H9 (cell line): ENCODE data around the gene FAT1. TPM values are rescaled to one million over a fixed set of nuclear protein-coding genes. Genes with fewer than 3 reads are reported as not detected.

Experiments used
- DNase-seq: peaks from one replicate; pipeline ENCODE4 v3.0.0-alpha.2; 2017
- H2AFZ ChIP-seq: one replicate; pipeline ENCODE4 v1.6.1; 2013; ENCODE audit warnings: mild to moderate bottlenecking, low read length, control low read depth, moderate library complexity
- H2AK5ac ChIP-seq: 2 replicates; pipeline ENCODE4 v1.6.1; 2013; ENCODE audit warnings: low read length, control low read depth, mixed read lengths; ENCODE audit not compliant: insufficient read length
- H2BK120ac ChIP-seq: one replicate; pipeline ENCODE4 v1.6.1; 2013; ENCODE audit warnings: low read depth, mild to moderate bottlenecking, low read length, control low read depth, inconsistent platforms; ENCODE audit not compliant: poor library complexity, severe bottlenecking
- H2BK12ac ChIP-seq: 2 replicates; pipeline ENCODE4 v1.6.1; 2013; ENCODE audit warnings: low read length, control low read depth, mixed read lengths, low read depth; ENCODE audit not compliant: insufficient read length
- H2BK15ac ChIP-seq: 2 replicates; pipeline ENCODE4 v1.6.1; 2013; ENCODE audit warnings: low read depth, low read length, control low read depth
- H2BK20ac ChIP-seq: one replicate; pipeline ENCODE4 v1.6.1; 2013; ENCODE audit warnings: low read depth, mild to moderate bottlenecking, low read length, control low read depth, inconsistent platforms; ENCODE audit not compliant: poor library complexity, severe bottlenecking
- H2BK5ac ChIP-seq: 2 replicates; pipeline ENCODE4 v1.6.1; 2013; ENCODE audit warnings: low read length, control low read depth, mixed read lengths; ENCODE audit not compliant: insufficient read length
- H3K14ac ChIP-seq: 2 replicates; pipeline ENCODE4 v1.6.1; 2013; ENCODE audit warnings: low read length, control low read depth; ENCODE audit not compliant: insufficient read depth
- H3K18ac ChIP-seq: 2 replicates; pipeline ENCODE4 v1.6.1; 2013; ENCODE audit warnings: low read depth, mild to moderate bottlenecking, mixed read lengths, low read length, control low read depth; ENCODE audit not compliant: insufficient read length
- H3K23ac ChIP-seq: 2 replicates; pipeline ENCODE4 v1.6.1; 2013; ENCODE audit warnings: low read length, control low read depth, mixed read lengths, low read depth; ENCODE audit not compliant: insufficient read length
- H3K23me2 ChIP-seq: 2 replicates; pipeline ENCODE4 v1.6.1; 2013; ENCODE audit warnings: low read depth, mild to moderate bottlenecking, mixed read lengths, low read length, control low read depth; ENCODE audit not compliant: insufficient read length, poor library complexity, severe bottlenecking
- H3K27ac ChIP-seq: 2 replicates; pipeline ENCODE4 v1.5.1; 2013; ENCODE audit warnings: low read length, control low read depth, mixed read lengths, low read depth; ENCODE audit not compliant: insufficient read length
- H3K27me3 ChIP-seq: 2 replicates; pipeline ENCODE4 v1.6.1; 2013; ENCODE audit warnings: low read length, control low read depth, inconsistent platforms; ENCODE audit not compliant: insufficient read depth
- H3K4ac ChIP-seq: 2 replicates; pipeline ENCODE4 v1.6.1; 2013; ENCODE audit warnings: low read depth, mild to moderate bottlenecking, control low read depth, inconsistent platforms, low read length, moderate library complexity
- H3K4me1 ChIP-seq: 2 replicates; pipeline ENCODE4 v1.6.1; 2013; ENCODE audit warnings: low read length, control low read depth, inconsistent platforms; ENCODE audit not compliant: insufficient read depth
- H3K4me2 ChIP-seq: 2 replicates; pipeline ENCODE4 v1.6.1; 2013; ENCODE audit warnings: low read length, control low read depth, mixed read lengths; ENCODE audit not compliant: insufficient read length, insufficient read depth
- H3K56ac ChIP-seq: 2 replicates; pipeline ENCODE4 v1.6.1; 2013; ENCODE audit warnings: low read depth, mild to moderate bottlenecking, mixed read lengths, low read length, control low read depth; ENCODE audit not compliant: insufficient read length
- H3K79me1 ChIP-seq: 2 replicates; pipeline ENCODE4 v1.6.1; 2013; ENCODE audit warnings: low read depth, mild to moderate bottlenecking, moderate library complexity, low read length, control low read depth, inconsistent platforms; ENCODE audit not compliant: insufficient read depth, poor library complexity, severe bottlenecking
- H3K79me2 ChIP-seq: 2 replicates; pipeline ENCODE4 v1.6.1; 2013; ENCODE audit warnings: low read length, control low read depth, inconsistent platforms; ENCODE audit not compliant: insufficient read depth
- H3K9ac ChIP-seq: 2 replicates; pipeline ENCODE4 v1.6.1; 2013; ENCODE audit warnings: low read length, control low read depth, mixed read lengths; ENCODE audit not compliant: insufficient read length; ENCODE audit errors: extremely low read depth
- H3K9me3 ChIP-seq: one replicate; pipeline ENCODE4 v1.6.1; 2013; ENCODE audit warnings: low read depth, low read length, inconsistent platforms; ENCODE audit not compliant: control insufficient read depth
- H3T11ph ChIP-seq: one replicate; pipeline ENCODE4 v1.6.1; 2013; ENCODE audit warnings: mild to moderate bottlenecking, low read length, control low read depth, inconsistent platforms
- H4K20me1 ChIP-seq: one replicate; pipeline ENCODE4 v1.6.1; 2013; ENCODE audit not compliant: control insufficient read depth, insufficient read length, insufficient read depth
- H4K5ac ChIP-seq: 2 replicates; pipeline ENCODE4 v1.6.1; 2013; ENCODE audit warnings: low read depth, mild to moderate bottlenecking, mixed read lengths, low read length, control low read depth; ENCODE audit not compliant: insufficient read length
- H4K8ac ChIP-seq: replicated peaks from 2 replicates; pipeline ENCODE4 v1.6.1; 2013; ENCODE audit warnings: low read length, control low read depth, mixed read lengths, low read depth; ENCODE audit not compliant: insufficient read length
- H4K91ac ChIP-seq: 2 replicates; pipeline ENCODE4 v1.6.1; 2013; ENCODE audit warnings: low read depth, mild to moderate bottlenecking, moderate library complexity, mixed read lengths, low read length, control low read depth; ENCODE audit not compliant: insufficient read length
- H3K27ac Mint-ChIP-seq, 3 experiments: 2 replicates in 2 of 3; 3 replicates in 1 of 3; pipeline ENCODE4 v1.8.0; 2020 to 2021; ENCODE audit warnings: mixed read lengths in 3 of 3, mild to moderate bottlenecking in 1 of 3, moderate library complexity in 1 of 3
- H3K27me3 Mint-ChIP-seq: 2 replicates; pipeline ENCODE4 v1.8.0; 2021; ENCODE audit warnings: low read depth, mild to moderate bottlenecking, moderate library complexity, mixed read lengths
- H3K36me3 Mint-ChIP-seq, 3 experiments: 2 replicates in 2 of 3; 3 replicates in 1 of 3; pipeline ENCODE4 v1.8.0; 2020 to 2021; ENCODE audit warnings: low read depth in 3 of 3, mixed read lengths in 3 of 3; ENCODE audit not compliant: insufficient read depth in 1 of 3
- H3K4me1 Mint-ChIP-seq, 2 experiments: 2 replicates each; pipeline ENCODE4 v1.8.0; 2020; ENCODE audit warnings: mixed read lengths in 2 of 2
- H3K4me3 Mint-ChIP-seq, 2 experiments: 2 replicates in 1 of 2; 3 replicates in 1 of 2; pipeline ENCODE4 v1.8.0; 2020 to 2021; ENCODE audit warnings: mild to moderate bottlenecking in 2 of 2, mixed read lengths in 2 of 2, moderate library complexity in 1 of 2
- H3K9me3 Mint-ChIP-seq, 2 experiments: 2 replicates in 1 of 2; 3 replicates in 1 of 2; pipeline ENCODE4 v1.8.0; 2020; ENCODE audit warnings: mild to moderate bottlenecking in 2 of 2, mixed read lengths in 2 of 2, moderate library complexity in 1 of 2
- CTCF ChIP-seq: fragments of 200-600 bp; sonication (generic); conservative IDR thresholded peaks from 3 replicates; pipeline ENCODE4 v1.8.0; 2021; ENCODE audit warnings: antibody characterized with exemption, mild to moderate bottlenecking
- WGBS: extraction: QIAGEN DNeasy Blood & Tissue Kit; methylation state at CpG from one replicate; pipeline ENCODE4 v1.1.7; 2013; ENCODE audit warnings: missing lambda C conversion rate, low lambda C conversion rate, mixed read lengths; ENCODE audit not compliant: insufficient read length; ENCODE audit errors: extremely low coverage; 5-methylcytosine and 5-hydroxymethylcytosine counted together
- total RNA-seq: library from RNA; stranded (reverse); gene quantifications from 2 replicates; pipeline ENCODE4 v1.2.1, GENCODE V29; 2021

The FAT1 gene
- total RNA-seq, 1 experiment from 2014 or later, result 173 TPM

DNA sequence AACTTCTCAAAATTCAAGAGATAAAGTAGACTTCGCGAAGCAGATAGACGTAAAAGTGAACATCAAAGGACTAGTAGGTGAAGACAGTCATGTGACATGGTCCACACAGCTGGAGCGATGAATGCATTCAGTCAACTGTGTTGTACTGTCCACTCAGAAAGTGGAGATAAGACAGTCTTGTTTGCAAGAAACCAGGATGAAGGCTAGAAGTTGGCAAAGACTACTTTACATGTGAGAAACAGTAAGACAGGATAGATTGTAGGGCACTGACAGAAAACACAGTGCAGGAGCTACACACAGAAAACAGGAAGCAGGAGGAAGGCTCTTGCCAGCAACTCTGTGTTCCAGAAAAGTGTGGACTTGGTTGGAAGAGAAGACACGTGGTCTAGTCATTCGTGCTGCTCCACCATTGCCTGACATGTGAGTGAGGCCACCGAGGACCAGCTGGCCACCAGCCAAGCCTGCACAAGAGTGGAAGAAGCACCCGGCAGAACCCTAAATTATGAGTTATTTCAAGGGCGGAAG lies 78.9 kb downstream of the FAT1 start:
- H2AK5ac ChIP-seq, result no peak overlapping the region
- no CpG with 5 or more reads among the region's 9 CpGs for WGBS
- no peak overlapping the region for H3K27ac ChIP-seq
- H2BK120ac ChIP-seq, result no peak overlapping the region
- no peak overlapping the region for H3T11ph ChIP-seq
- Mint-ChIP-seq H3K27ac (no peak overlapping the region; a peak in 1 of 7 replicates), H3K36me3 (peaks cover 4 to 28% (median 28%) of the 10 kb centered on the region in 3 experiments; a peak in 6 of 7 replicates), H3K4me1 (peaks cover 23 to 28% of the 10 kb centered on the region in 2 experiments), H3K4me3 (no peak overlapping the region), H3K9me3 (no peaks in the 10 kb centered on the region), H3K27me3 (no peaks in the 10 kb centered on the region)
- H3K23ac ChIP-seq, result no peak overlapping the region
- H3K4me1 ChIP-seq, result peaks cover 17% of the 10 kb centered on the region; the same call in 1 of the 2 replicates
- no peaks in the 10 kb centered on the region for H3K27me3 ChIP-seq
- H2AFZ ChIP-seq, result no peak overlapping the region
- H3K4me2 ChIP-seq, result no peak overlapping the region
- H3K4ac ChIP-seq, result no peak overlapping the region
- H2BK5ac ChIP-seq, result no peak overlapping the region
- H3K9me3 ChIP-seq, result no peaks in the 10 kb centered on the region
- no peaks in the 10 kb centered on the region for H3K79me1 ChIP-seq
- no peak overlapping the region for H4K5ac ChIP-seq
- no peak overlapping the region for H4K91ac ChIP-seq
- TF ChIP-seq CTCF, result no peak
- H2BK20ac ChIP-seq, result no peak overlapping the region
- H3K9ac ChIP-seq, result no peak overlapping the region
- no peaks in the 10 kb centered on the region for H3K23me2 ChIP-seq
- DNase-seq, result no peak
- H3K79me2 ChIP-seq, result peaks cover 5% of the 10 kb centered on the region; the same call in 1 of the 2 replicates
- H4K20me1 ChIP-seq, result no peaks in the 10 kb centered on the region
- H3K14ac ChIP-seq, result no peak overlapping the region
- no peak overlapping the region for H3K18ac ChIP-seq
- no peak overlapping the region for H3K56ac ChIP-seq
- no peak overlapping the region for H2BK15ac ChIP-seq
- H2BK12ac ChIP-seq, result no peak overlapping the region
- H4K8ac ChIP-seq, result no peak overlapping the region
